ENCODE results near the gene SEMA3E.
"Not testable (repeated sequence)": the region's sequence is repeated elsewhere in the genome, so short reads cannot be mapped to it uniquely, and the experiment has no call there.

SEMA3E gene

DNA sequence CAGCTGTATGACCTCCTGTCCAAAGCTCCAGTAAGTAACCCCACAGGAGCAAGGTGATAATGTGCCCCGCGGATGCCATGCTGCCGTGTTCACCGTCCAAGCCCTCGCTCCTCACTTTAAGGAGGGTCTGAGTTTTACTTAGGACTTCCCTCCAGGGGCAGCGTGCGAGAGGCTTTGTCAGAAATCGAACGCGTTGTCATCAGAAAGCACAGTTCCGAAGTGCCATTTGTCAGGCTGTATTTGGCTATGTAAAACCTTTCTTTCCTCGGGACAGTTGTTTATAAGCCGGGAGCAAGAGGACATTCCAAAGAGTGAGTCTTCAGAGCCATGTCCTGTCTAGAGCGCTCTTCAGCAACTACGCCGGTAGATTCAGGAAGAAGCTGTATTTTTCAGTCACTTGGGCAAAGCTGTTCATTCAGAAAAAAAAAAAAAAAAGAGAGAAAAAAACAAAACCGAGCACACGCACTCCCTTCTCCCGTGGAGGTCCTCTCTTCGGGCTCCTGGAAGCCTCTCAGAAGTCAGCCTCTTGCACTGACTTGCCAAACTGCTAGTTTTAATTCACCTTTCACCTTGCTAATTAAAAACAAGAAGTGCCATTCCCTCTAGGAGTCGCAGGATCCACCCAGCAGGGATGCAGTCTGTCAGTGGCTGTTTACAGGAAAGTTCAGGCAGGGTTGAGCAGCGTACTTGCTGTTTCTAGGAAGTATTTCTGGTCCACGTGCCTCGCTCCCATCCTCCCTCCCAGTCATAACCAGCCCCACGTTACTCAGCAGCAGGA is at the start of gene SEMA3E:
Gene SEMA3E (minus strand): TSS at position 676 of the 778 bp plus-strand sequence.
- peak; percentile 4 for DNase-seq

DNA sequence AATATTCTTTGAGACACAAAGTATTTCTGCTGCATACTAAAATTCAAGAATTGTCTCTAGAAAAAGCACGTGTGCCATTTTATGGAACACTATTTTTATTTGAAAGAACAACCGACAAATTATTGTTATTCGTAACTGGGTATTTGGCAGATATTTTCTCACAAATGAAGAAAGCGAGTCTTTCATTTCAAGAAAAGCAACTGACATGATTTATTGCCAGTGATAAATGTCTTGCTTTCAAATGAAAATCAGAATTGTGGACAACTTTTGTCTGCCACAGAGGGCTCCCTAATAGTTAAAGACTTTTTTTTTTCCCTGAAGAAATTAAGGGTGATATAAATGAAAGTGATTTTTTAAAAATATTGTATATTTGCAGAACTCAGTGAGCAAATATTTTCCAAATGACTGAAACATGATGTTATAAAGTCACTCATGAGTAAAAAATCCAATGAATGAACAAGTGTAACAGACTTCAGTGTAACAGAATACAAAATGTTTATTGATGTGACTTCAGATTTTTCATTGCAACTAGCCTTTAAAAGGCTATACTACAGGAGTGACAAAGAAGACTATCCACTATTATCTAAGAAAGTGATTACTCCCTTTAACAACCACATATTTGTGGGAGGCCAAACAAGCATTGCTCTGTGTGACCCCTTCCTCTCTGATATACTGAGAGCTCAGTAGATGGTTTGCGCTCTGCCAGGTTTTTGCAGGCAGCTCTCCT is 49.0 kb upstream of the SEMA3E start:
- no peak for DNase-seq

DNA sequence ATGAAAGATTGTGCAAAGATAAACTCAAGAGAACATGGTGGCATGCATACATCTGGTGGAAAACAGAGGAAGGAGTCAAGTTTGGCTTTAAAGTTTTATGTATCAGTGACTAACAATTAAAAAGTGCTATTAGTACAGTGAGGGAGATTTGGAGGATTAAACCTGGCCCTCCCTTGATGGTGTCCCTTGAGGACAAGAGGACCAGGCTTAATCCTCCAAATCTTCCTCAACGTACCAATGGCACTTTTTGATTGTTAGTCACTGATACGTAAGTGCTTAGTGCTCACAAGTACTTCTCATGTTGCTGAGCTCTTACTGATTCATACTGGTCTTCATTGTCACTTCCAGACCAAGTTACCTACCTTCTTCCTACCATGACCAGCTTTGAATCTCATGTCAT is 47.2 kb upstream of the SEMA3E start:
- no peak for DNase-seq

DNA sequence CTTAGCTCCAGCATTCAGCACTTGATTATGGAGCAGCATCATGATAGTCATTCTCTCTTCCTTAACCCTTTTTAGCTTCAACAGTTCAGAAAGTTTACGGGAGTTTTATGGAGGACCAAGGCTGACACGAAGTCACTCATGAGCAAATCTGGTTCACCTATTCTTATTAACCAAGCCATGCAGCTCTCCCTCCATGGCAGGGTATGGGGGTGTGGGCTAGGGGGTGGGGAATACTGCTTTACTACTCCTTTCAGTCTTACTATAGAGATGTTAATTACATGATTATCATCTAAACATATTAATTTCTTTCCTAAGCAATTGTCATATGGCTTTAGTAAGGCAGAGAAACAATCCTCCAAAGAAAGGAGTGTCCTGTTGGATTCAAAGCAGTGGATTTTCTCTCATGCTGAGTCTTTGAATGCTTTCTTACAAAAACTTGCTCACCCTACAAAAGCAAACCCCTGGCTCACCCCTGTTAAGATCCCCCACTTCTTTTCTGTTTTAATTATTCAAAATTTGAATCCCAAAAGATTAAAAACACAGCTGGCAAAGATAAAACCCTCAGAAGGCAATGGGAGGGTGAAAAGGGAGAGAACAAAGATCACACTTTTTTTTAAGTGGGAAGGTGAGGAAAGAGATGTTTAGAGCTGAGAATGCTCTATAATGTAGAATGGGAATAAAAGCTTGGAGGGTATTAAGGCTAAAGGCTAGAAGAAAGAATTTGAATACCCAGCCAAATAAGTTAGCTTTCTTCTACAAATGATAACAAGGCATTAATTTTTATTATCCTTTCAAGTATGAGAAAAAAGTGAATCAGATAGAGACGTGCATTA is 46.4 kb upstream of the SEMA3E start:
- DNase-seq = no peak

DNA sequence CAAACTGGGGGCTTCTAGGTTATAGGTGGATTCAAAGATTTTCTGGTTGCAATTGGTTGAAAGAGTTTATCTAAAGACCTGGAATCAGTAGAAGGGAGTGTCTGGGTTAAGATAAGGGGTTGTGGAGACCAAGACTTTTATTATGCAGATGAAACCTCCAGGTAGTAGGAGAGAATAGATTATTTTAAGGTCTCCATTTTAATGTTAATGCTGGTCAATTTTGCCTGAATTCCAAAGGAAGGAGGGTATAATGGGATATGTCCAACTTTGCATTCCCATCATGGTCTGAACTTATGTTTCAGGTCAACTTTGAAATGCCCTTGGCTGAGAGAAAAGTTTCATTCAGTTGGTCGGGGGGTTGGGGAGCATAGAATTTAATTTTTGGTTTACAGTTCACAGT is 44.3 kb upstream of the SEMA3E start:
- DNase-seq = no peak

DNA sequence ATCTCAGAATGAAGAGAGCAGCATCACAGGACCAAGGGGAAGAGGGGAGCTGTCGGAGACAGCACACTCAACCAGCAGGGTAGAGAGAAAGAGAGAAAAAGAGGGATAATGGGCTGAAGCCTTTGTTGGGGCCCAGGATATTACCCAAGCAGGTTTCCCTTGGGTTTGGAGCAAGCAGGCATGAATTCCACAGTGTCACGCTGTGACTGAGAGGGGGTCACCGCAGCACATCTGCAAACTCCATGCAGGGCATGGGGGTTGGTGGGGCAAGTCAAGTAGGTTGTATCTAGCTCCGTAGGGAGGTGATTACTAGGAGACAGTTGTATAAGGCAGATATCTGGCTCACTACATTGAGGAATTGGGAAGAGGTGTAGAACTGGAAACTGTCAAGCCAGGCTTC is 42.2 kb upstream of the SEMA3E start:
- no peak for DNase-seq

DNA sequence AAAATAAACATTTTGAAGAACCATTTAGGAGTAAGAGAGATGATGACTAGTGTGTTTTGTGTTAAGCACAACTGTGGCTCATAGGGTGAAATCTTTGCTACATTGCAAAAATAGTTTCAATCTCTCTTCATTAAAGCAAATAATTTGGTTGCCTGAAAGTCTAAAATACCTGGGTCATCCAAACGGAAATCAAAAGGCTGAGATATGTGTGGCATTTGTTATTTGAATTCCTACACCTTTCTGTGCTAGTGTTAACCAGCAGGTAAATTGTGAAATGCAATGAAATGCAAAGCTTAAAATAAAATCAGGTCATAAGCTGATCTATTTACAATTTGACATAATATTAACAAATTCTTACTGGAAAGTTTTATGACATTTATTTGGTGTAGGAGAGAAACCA is 40.9 kb upstream of the SEMA3E start:
- DNase-seq = no peak

DNA sequence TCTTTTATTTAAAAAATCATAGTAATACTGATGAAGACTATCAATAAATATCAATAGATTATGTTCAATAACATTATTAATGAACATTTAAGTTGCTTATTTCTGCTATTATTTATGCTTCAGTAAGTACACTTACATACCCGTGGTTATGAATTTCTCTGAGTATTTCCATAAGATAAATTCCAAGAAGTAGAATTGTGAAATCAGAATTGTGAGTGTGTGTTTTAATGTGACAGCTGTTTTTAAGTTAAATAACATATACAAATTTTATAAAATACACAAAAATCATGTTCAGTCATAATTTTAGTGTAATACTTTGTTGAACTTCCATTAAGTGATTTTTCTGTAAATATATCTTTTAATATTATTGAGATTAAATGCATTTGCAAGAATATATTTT is 37.5 kb upstream of the SEMA3E start:
- DNase-seq = no peak

DNA sequence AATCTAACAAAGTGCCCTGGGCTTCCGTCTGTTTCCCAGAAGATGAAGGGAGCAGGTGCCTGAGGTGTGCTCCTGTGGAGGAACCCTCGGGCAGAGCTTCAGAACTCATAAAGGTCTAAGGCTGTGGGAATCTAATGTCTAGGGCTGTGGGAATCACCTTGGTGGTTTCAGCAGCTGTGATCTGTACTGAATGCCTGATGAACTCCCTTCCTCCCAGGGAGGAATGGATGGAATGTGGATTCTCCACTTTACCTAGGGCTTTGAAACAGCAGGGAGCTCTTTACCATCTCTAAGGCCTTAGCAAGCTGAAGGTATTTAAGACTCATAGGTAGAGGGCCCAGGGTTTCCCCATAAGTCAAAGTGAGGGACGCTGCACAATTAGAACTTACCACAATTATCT is 36.0 kb upstream of the SEMA3E start:
- DNase-seq = no peak

DNA sequence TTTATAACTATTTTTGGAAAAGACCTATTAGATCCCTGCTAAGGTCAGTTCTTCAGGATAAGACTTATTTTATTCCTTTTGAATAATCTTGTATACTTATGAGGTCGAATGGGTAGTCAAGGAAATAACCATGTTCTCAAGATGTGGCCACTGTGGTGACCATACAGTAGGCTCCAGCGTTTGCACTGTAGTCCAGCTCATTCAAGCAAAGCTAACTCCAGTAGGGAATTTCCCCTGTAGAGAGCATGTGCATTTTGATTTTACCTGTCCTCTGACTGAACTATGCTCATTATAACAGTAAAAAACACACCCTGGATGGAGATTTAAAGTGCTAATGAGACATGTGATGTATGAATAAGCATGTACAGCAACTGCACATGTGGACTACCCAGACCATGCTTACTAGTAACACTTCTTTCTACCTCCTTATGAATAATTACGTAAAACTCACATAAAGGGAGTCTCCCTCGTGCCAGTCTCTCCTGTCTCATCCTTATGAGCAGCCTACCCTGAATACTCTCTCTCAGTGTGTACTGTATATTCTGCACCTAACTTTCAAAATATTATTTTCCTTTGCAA is 32.4 kb upstream of the SEMA3E start:
- no peak for DNase-seq

DNA sequence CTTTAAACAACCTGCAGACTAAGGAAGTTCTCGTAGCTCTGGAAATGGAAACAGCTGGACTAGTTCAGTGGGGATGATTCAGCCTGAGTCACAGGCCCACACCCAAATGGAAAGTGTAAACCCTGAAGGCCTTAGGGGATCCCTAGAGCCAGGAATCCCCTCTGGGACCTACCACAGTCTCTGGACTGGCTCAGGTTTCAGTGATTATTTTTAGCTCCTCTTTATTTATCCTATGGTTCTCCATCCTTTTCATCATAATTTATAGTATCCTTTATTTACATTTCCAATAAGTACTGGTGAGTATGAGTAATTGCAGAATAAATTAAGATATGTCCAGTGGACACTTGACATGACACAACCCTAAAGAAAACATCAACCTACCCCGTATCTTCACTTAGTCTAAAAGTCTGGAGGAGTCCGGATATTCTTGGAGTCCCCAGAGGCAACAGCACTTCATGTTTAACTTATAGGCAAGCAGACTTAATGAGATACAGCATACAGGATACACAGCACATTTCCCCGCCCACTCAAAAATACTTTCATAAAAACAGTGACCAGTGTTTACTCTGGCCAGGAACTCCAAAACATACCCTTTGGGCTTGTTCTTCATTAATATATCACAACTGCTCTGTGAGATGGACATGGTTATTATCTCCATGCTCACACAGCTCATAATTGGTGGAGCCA is 28.4 kb upstream of the SEMA3E start:
- DNase-seq = no peak

DNA sequence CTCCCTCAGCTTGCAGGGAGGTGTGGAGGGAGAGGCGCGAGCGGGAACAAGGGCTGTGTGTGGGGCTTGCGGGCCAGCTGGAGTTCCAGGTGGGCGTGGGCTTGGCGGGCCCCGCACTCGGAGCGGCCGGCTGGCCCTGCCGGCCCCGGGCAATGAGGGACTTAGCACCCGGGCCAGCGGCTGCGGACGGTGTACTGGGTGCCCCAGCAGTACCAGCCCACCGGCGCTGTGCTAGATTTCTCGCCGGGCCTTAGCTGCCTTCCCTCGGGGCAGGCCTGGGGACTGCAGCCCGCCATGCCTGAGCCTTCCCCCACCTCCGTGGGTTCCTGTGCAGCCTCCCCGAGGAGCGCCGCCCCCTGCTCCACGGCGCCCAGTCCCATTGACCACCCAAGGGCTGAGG is 24.4 kb upstream of the SEMA3E start:
- not testable (repeated sequence) for DNase-seq

DNA sequence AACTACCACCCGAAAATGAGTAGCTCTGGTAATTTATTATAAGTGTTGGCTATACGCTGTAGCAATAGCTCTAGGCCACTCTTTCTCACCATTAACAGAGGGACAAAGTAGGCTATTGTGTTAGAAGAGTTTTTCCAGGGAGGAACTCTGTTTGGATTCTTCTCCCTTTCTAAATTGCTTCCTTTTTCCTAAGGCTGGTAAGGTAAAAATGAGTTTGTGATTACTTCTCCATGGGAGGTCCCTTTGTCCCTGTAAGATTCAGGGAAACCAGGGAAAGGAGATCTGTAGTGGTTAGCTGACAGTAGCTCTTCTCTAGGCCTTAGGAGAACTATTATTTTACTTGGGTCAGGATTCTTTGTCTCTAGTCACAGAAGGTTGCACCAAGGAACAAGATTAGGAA is 23.2 kb upstream of the SEMA3E start:
- DNase-seq = no peak

DNA sequence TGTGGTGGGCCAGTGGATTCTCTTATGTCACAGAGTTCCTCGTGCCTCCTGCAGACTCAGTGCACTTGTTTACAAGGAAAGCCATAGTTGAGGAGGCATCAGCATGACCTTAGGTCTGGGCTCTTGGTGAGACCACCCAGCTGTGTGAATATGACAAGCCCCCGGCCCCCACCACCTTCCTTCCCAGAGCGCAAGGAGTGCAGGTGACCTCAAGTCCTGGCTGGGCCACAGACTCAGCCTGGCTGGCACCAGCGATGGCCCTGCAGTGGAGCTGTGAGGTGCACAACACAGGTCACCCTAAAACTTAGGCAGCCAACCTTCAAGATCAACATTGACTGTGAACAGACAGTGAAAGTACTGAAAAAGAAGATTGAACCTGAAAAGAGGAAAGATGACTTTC is 14.2 kb upstream of the SEMA3E start:
- DNase-seq = no peak

DNA sequence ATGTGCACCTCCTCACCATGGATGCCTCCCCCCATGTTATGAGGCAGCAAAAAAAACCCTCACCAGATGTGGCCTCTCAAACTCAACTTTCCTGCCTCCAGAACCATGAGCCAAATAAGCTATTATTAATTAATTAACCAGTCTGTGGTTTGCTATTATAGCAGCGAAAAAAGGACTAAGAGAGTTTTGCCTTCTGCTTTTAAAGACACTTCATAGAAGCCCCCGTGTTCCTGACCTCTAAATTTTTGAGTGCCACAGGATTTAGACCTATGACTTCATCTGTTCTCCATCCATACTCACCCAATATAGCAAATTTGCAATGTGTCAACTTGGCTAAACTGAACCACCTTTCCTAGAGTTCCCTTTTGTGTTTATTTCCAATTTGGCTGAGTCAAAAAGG is 9.2 kb upstream of the SEMA3E start:
- no peak for DNase-seq

DNA sequence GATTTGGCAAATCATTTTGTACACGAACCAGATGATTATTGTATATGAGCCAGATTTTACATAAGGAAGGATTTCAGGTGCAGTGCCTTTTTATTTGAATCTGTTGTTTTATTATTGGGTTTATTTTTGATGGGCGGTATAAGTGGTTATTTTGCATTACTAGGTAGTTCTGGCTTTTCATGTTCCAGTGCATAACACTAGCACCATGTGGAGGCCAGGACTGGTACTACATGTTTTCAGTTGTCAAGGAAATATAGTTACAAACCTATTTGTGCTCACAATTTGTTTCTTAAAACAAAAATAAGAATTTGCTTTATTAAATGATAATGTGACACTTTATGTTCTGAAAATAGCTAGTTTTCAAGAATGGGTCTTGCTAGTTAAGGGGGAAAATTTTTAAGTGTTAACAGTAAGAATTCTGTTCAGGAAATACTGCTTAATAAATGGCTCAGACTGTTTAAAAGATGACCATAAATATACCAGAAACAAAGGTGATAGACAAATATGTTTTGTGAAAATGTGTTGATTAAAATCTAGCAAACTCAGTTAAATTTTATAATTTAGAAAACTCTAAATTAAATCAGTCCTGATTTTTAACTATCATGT is 7.1 kb upstream of the SEMA3E start:
- no peak for DNase-seq

DNA sequence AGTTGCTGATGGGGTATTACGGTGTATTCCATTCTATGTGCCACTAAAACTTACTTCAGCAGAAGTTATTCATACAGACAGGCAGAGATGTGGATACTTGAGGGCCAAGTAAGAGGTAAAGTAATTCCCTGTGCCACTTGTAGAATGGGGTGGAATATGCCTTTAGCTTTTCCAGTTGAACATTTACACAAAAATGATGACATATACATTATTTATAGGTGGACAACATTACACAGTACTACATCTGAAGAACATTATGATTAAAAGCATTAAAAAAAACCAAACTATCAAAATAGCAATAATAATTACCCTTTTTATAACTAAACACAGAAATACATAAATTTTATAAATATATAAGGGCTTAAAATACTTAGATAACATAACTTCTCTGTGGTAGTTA is 3.5 kb upstream of the SEMA3E start:
- DNase-seq = no peak

DNA sequence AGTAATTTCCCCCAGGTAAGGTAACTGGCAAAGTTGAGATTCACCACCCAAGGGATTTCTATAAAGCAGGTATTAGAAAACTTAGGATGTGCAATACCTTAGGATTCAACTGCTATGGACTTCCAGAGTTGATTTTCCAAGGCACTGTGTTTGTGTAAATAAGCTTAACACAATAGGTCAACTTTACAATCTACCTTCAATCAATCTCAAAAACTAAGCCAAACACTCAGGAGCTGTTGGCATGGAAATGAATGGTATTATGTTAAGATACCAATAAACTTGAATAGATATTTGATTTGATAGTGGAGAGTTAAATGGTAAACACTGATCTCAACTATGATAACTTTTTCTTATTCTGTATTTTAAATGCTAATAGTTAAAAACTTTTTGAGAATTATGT is 762 bp upstream of the SEMA3E start:
- DNase-seq = no peak

DNA sequence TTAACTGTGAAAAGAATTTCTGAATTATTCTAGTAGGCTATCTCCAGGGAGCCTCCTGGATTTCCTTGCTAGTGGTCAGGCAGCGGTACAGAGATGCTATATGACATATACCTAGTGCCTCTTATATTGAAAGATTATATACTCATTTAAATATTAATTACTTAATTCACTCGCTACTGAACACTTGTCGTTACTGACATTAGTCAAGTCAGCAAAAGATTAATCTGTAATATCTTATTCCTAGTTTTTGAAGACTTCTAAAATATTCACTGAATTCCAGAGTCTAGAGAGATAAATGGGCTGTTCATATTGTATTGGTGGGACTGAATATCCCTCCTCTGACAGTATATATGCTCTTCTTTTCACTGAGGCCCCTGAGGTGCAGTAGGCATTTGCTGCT is 2.9 kb downstream of the SEMA3E start:
- no peak for DNase-seq

DNA sequence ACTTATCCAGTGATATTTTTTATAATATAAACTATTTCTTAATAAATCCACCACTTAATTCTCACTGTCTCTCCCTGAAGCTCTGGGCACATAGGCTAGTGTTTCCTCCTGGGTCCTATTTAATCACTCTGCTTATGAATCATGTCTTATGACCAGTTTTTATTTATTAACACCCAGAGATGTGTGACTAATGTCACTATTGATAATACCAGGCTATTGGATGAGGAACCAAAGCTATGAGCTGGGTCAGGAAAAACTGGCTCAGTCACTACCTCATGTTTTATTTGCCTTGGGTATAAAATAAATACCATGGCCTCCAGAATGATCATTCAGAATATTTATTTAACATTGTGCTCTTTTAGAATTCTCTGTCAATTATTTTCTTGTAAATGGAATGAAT is 5.2 kb downstream of the SEMA3E start:
- DNase-seq = no peak

DNA sequence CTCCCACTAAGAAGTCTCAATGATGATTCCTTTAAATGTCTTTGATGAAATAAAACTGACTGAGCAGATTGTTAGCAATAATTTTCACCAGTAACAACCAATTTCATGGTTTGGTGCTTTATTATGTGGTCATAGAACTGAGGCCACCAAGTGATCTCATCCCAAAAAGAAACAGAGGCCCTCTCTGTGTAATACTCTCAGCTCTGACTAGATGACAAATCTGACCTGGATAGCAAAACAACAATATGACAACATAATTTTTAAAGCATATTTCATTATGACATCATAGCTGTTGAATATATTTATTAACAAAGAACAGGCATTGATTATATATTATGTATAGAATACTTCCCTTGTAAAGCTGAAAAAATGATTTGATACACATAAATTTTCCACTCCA is 5.9 kb downstream of the SEMA3E start:
- DNase-seq = no peak

All from DMS79 (cell line).